Endodermal cell (in vitro differentiated cells): Measurements from ENCODE around the gene ANKH. TPM values are rescaled to one million over a fixed set of nuclear protein-coding genes. Genes with fewer than 3 reads are reported as not detected.

Experiments used
- DNase-seq: peaks from one replicate; pipeline ENCODE4 v3.0.0-alpha.2; 2017
- H3K27ac ChIP-seq: 2 replicates; pipeline ENCODE4 v1.5.1; 2013; ENCODE audit warnings: mild to moderate bottlenecking, low read depth, low read length, moderate library complexity
- H3K27me3 ChIP-seq: 2 replicates; pipeline ENCODE4 v1.6.1; 2013; ENCODE audit warnings: mild to moderate bottlenecking, low read length, moderate library complexity; ENCODE audit not compliant: insufficient read depth, control insufficient read depth, poor library complexity, severe bottlenecking
- H3K36me3 ChIP-seq: 2 replicates; pipeline ENCODE4 v1.7.0; 2013; ENCODE audit warnings: mild to moderate bottlenecking, low read length, moderate library complexity; ENCODE audit not compliant: control insufficient read depth, insufficient read depth
- H3K4me1 ChIP-seq: one replicate; pipeline ENCODE4 v1.7.0; 2013; ENCODE audit warnings: low read length; ENCODE audit not compliant: control insufficient read depth, insufficient read depth
- H3K4me3 ChIP-seq: 2 replicates; pipeline ENCODE4 v1.5.1; 2013; ENCODE audit warnings: mild to moderate bottlenecking, low read length, moderate library complexity
- H3K9ac ChIP-seq: 2 replicates; pipeline ENCODE4 v1.6.1; 2013; ENCODE audit warnings: mild to moderate bottlenecking, low read length, moderate library complexity; ENCODE audit not compliant: poor library complexity, severe bottlenecking; ENCODE audit errors: extremely low read depth
- H3K9me3 ChIP-seq: 2 replicates; pipeline ENCODE4 v1.6.1; 2013; ENCODE audit warnings: mild to moderate bottlenecking, low read length, moderate library complexity; ENCODE audit not compliant: control insufficient read depth
- H3K27ac Mint-ChIP-seq: 2 replicates; pipeline ENCODE4 v1.8.0; 2020; ENCODE audit warnings: mixed read lengths
- H3K27me3 Mint-ChIP-seq: 2 replicates; pipeline ENCODE4 v1.8.0; 2021; ENCODE audit warnings: mild to moderate bottlenecking, mixed read lengths; ENCODE audit not compliant: insufficient read depth
- H3K36me3 Mint-ChIP-seq: 2 replicates; pipeline ENCODE4 v1.8.0; 2020; ENCODE audit warnings: low read depth, mixed read lengths
- H3K4me1 Mint-ChIP-seq: 2 replicates; pipeline ENCODE4 v1.8.0; 2020; ENCODE audit warnings: mixed read lengths
- H3K4me3 Mint-ChIP-seq: 2 replicates; pipeline ENCODE4 v1.8.0; 2020; ENCODE audit warnings: mild to moderate bottlenecking, moderate library complexity, mixed read lengths
- H3K9me3 Mint-ChIP-seq: 2 replicates; pipeline ENCODE4 v1.8.0; 2020; ENCODE audit warnings: mild to moderate bottlenecking, mixed read lengths
- CTCF ChIP-seq: fragments of 200-600 bp; sonication (generic); conservative IDR thresholded peaks from 2 replicates; pipeline ENCODE4 v1.5.0; 2021; ENCODE audit warnings: antibody characterized with exemption, mild to moderate bottlenecking
- WGBS, 2 experiments: methylation state at CpG; one replicate each; pipeline versions ENCODE4 v1.1.5 to v1.1.7; 2013; ENCODE audit warnings: missing lambda C conversion rate in 2 of 2, mixed read lengths in 1 of 2; ENCODE audit not compliant: insufficient coverage in 1 of 2, insufficient read length in 1 of 2; 5-methylcytosine and 5-hydroxymethylcytosine counted together
- total RNA-seq, 2 donors: library from RNA; stranded (reverse); fragmentation: NEBNext Ultra II Directional in 1 of 2; extraction: Animal tissue kit (Norgen Biotek cat#: 25700) in 1 of 2; gene quantifications; 2 replicates in 1 of 2; 3 replicates in 1 of 2; pipeline ENCODE4 v1.2.1, GENCODE V29; 2021

Gene ANKH
- total RNA-seq, 2 donors from 2014 or later: 26.5 to 43.4 TPM

- Histone ChIP-seq H3K4me1 (no peaks in the 10 kb centered on the region), H3K36me3 (peaks cover 75% of the 10 kb centered on the region), H3K4me3 (no peak overlapping the region), H3K27me3 (no peaks in the 10 kb centered on the region), H3K9me3 (no peaks in the 10 kb centered on the region), H3K9ac (no peak overlapping the region), H3K27ac (no peak overlapping the region)
- no peaks in the 10 kb centered on the region for H3K9me3 Mint-ChIP-seq
- peaks cover 54% of the 10 kb centered on the region for H3K36me3 Mint-ChIP-seq
- no peaks in the 10 kb centered on the region for H3K27me3 Mint-ChIP-seq
- DNase-seq: no peak
- H3K27ac Mint-ChIP-seq: no peak overlapping the region
- no peaks in the 10 kb centered on the region for H3K4me1 Mint-ChIP-seq
- 88 to 100% methylated on average over 1 to 4 of the region's 4 CpGs for WGBS, 2 experiments
- H3K4me3 Mint-ChIP-seq: no peak overlapping the region
- TF ChIP-seq CTCF: no peak
These were observed 187.6 kb downstream of the ANKH start for GRCh38 chr5:14683906-14684455.

GRCh38 chr5:14681236-14681752, 190.3 kb downstream of the ANKH start:
- Mint-ChIP-seq H3K4me3 (no peak overlapping the region), H3K36me3 (peaks cover 43% of the 10 kb centered on the region), H3K27me3 (no peaks in the 10 kb centered on the region), H3K27ac (no peak overlapping the region), H3K9me3 (no peaks in the 10 kb centered on the region), H3K4me1 (no peaks in the 10 kb centered on the region)
- no peak overlapping the region for H3K9ac ChIP-seq
- H3K9me3 ChIP-seq: no peaks in the 10 kb centered on the region
- no peaks in the 10 kb centered on the region for H3K27me3 ChIP-seq
- no peak for DNase-seq
- H3K4me3 ChIP-seq: no peak overlapping the region
- no peak for TF ChIP-seq CTCF
- H3K27ac ChIP-seq: no peak overlapping the region
- peaks cover 61% of the 10 kb centered on the region for H3K36me3 ChIP-seq
- 94 to 97% methylated on average over 7 to 10 of the region's 10 CpGs for WGBS, 2 experiments
- no peaks in the 10 kb centered on the region for H3K4me1 ChIP-seq

GRCh38 chr5:14679595-14679994, 192.0 kb downstream of the ANKH start:
- no peak for TF ChIP-seq CTCF
- H3K27me3 Mint-ChIP-seq: no peaks in the 10 kb centered on the region
- Histone ChIP-seq H3K4me1 (peaks cover 10% of the 10 kb centered on the region), H3K9ac (no peak overlapping the region), H3K27ac (no peak overlapping the region), H3K4me3 (no peak overlapping the region), H3K27me3 (no peaks in the 10 kb centered on the region), H3K36me3 (peaks cover 63% of the 10 kb centered on the region), H3K9me3 (no peaks in the 10 kb centered on the region)
- DNase-seq: no peak
- no peaks in the 10 kb centered on the region for H3K9me3 Mint-ChIP-seq
- no peak overlapping the region for H3K27ac Mint-ChIP-seq
- peaks cover 13% of the 10 kb centered on the region for H3K4me1 Mint-ChIP-seq
- no peak overlapping the region for H3K4me3 Mint-ChIP-seq
- peaks cover 40% of the 10 kb centered on the region for H3K36me3 Mint-ChIP-seq
- WGBS, 2 experiments: 96 to 100% methylated on average over 1 of the region's 1 CpG
